Hematopoietic multipotent progenitor cell treated with erythropoietin and hydrocortisone succinate and interleukin-3 and kit ligand, for 6 days (in vitro differentiated cells): ENCODE measurements around the gene STMN1.

ENCODE experiments used
- DNase-seq: peaks from one replicate; pipeline ENCODE4 v3.0.0-alpha.2; 2015

The STMN1 gene

GRCh38 chr1:25918615-25919014 is 12.4 kb upstream of the STMN1 start:
- no peak for DNase-seq

- no peak for DNase-seq
Observed at GRCh38 chr1:25917996-25918395, 11.8 kb upstream of the STMN1 start.

GRCh38 chr1:25916460-25916859 is 10.2 kb upstream of the STMN1 start:
- no peak for DNase-seq

GRCh38 chr1:25914074-25914995 is 8.1 kb upstream of the STMN1 start:
- DNase-seq: no peak

- no peak for DNase-seq
Observed at GRCh38 chr1:25913206-25913605, 7.0 kb upstream of the STMN1 start.

GRCh38 chr1:25912076-25912831 is 6.0 kb upstream of the STMN1 start:
- no peak for DNase-seq

GRCh38 chr1:25911162-25911561 is 4.9 kb upstream of the STMN1 start:
- DNase-seq: no peak

GRCh38 chr1:25909040-25909439 is 2.8 kb upstream of the STMN1 start:
- DNase-seq: no peak

GRCh38 chr1:25908161-25908560 is 1.9 kb upstream of the STMN1 start:
- DNase-seq: no peak

GRCh38 chr1:25907601-25908000 is 1.4 kb upstream of the STMN1 start:
- DNase-seq: no peak

GRCh38 chr1:25906644-25907300 is 553 bp upstream of the STMN1 start:
- no peak for DNase-seq

- DNase-seq: peak; percentile 97
Observed at GRCh38 chr1:25904943-25905679, 1.1 kb downstream of the STMN1 start.

GRCh38 chr1:25903986-25904385 is 2.2 kb downstream of the STMN1 start:
- DNase-seq: no peak

GRCh38 chr1:25902462-25902861 is 3.8 kb downstream of the STMN1 start:
- no peak for DNase-seq

- DNase-seq: no peak
Observed at GRCh38 chr1:25900219-25900618, 6.0 kb downstream of the STMN1 start.

- DNase-seq: no peak
Observed at GRCh38 chr1:25899792-25900191, 6.4 kb downstream of the STMN1 start.

- DNase-seq: no peak
Observed at GRCh38 chr1:25898223-25899015, 7.8 kb downstream of the STMN1 start.

GRCh38 chr1:25897754-25898153 is 8.5 kb downstream of the STMN1 start:
- DNase-seq: no peak

- no peak for DNase-seq
Observed at GRCh38 chr1:25896266-25896665, 10.0 kb downstream of the STMN1 start.

GRCh38 chr1:25895365-25895990 is 10.7 kb downstream of the STMN1 start:
- peak; percentile 95 for DNase-seq

GRCh38 chr1:25893116-25893515 is 13.1 kb downstream of the STMN1 start:
- no peak for DNase-seq
